Measurements from ENCODE around the gene IWS1.
"Not testable (repeated sequence)": the region's sequence is repeated elsewhere in the genome, so short reads cannot be mapped to it uniquely, and the experiment has no call there.

IWS1 gene

GRCh38 chr2:127527001-127527804, 914 bp upstream of the IWS1 start:
- peak; percentile 68 for DNase-seq

DNA sequence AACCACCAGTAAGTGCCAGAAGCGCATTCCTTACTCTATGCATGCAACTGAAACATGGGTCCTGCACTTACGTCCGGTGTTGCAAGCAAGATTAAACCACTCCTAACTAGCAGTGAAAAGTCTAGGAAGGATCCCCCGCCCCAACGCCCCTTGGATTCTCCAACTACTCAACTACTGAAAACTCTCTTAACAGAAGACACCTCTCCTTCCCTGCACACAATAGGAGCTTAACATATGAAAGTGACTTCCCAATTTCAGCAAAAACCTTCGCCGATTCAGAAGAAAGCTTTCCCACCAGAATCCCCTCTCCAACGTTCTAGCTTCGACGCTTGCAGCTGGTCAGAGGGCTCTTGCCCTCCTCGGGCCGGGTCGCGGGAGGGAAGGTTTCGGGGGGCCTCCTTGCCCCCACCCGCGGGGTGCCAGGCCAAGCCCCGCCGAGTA, 578 bp downstream of the IWS1 start:
- peak; percentile 53 for DNase-seq

GRCh38 chr2:127524198-127524834, 2.0 kb downstream of the IWS1 start:
- not testable (repeated sequence) for DNase-seq

GRCh38 chr2:127523269-127523939, 2.9 kb downstream of the IWS1 start:
- DNase-seq, result no peak

GRCh38 chr2:127520424-127520823, 5.9 kb downstream of the IWS1 start:
- DNase-seq, result no peak

GRCh38 chr2:127517465-127517864, 8.8 kb downstream of the IWS1 start:
- no peak for DNase-seq

GRCh38 chr2:127516041-127516762, 10.1 kb downstream of the IWS1 start:
- DNase-seq, result no peak

GRCh38 chr2:127515383-127515915, 10.8 kb downstream of the IWS1 start:
- DNase-seq, result no peak

DNA sequence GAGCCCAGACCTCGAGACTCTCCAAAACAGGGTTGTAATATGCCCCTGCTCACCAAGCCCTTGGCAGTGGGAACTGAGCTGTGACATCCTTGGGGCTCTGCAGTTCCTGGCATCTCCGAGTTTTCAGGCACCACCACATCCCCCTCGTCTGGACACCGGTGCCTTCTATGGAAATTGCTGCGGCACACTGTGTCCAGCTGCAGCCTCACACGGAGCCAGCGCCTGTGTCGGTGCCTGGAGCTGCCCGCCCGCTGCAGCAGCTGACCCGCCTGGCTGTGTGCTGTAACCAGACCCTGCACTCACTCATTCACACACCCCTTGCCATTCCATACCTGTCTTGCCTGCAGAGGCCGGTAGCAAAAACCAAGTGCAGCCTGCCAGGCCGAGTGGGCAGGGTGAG, 11.8 kb downstream of the IWS1 start:
- DNase-seq, result no peak

DNA sequence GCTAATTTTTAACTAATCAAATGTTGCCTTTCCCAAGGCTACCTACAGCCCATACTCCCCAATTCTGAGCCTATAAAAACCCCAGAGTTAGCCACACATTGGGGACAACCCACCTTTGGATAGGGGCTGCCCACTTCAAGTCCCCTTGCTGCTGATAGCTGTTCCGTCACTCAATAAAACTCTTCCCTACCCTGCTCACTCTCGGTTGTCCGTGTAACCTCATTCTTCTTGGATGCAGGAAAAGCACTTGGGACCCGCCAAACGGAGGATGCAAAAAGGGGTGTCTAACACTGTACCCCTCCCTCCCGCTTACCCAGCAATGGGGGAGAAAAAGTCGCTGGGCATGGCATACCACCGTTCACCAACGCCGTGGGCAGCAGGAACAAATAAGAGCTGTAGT, 12.2 kb downstream of the IWS1 start:
- DNase-seq, result no peak

DNA sequence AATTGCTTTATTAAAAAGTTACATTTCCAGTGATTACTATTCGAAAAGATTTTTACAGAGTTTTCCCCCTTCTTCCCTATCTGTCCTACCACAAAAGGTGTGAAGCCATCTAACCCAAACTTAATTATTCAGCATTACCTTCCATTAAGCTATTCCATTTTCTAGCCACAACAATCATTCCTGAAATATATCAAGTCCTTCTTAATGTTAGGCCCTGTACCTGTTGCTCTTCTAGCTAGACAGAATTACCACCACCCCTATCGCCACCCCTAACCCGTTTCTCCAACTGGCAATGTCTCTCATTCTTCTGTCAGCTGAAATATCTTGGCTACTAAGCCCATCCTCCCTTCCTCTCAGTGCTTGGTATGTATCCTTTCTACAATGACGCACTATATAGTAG, 13.9 kb downstream of the IWS1 start:
- DNase-seq, result no peak

DNA sequence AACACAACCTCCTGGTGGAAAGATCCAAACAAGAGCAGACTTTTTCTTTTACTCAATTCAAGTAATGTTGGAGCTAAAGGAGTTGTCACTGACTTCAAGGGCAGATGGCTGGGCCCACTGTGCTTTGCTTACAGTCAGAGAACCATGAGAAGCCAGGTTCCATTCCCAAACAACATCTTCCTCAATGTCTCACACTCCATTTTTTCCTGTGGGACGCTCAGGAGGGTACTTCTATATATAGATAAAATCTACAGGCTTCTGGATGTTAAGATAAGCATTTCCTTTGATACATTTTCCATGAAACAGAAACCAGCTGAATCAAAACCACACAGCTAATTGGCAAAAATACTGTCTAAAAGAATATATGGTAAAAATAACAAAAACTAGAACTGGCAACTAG, 14.4 kb downstream of the IWS1 start:
- no peak for DNase-seq

DNA sequence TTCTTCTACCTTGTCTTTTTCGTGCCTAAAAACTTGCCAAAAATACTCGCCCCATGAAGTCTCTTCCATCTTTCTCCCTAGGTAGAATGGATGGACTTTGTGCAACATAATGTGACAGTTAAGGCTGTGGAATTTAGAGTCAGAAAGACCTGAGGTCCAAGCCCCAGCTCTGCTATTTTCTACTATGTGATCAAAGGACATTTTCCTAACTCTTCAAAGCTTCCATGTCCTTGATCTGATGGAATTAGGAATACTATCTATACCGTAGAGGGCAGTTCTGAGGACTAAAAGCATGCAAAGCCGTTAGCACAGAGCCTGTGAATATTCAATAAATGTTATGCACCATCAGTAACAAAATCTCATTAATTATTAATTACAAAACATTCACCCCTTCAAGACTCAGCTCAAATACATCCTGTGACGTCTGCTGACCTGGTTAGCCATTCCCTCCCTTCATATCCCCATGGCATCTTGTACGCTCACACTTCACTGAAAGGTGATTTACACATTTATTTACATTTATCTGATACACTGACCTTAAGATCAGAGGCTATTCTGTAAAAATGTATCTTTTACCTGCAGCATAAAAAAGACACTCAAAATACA, 15.1 kb downstream of the IWS1 start:
- no peak for DNase-seq

GRCh38 chr2:127510073-127510472, 16.2 kb downstream of the IWS1 start:
- DNase-seq, result no peak

GRCh38 chr2:127508631-127509034, 17.7 kb downstream of the IWS1 start:
- DNase-seq, result peak; percentile 62

DNA sequence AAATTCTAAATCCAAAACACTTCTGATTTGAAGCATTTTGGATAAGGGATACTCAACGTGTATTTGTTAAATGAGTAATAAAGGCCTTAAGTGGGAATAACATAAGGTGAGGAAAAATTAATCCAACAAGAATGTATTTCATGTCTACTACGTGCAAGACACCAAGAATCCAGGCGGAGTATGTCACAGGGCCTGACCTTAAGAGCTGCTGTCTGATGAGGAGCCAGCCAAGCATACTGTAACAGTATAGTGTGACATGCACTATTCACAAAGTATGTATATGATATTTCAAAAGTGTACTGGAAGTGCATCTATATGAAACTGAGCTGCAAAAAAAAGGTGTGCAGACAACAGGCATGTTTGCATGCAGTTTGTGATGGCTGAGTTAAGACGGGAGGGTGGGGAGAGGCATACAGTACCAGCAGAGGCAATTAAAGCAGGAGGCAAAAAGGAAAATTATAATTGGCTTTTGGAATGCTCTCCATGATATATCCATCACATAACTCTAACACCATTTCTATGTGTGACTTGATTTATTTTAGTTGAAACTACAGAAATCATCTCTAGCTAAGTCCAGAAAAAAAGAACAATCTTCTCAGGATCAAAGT, 18.2 kb downstream of the IWS1 start:
- no peak for DNase-seq

- no peak for DNase-seq
Observed at GRCh38 chr2:127506510-127506909, 19.8 kb downstream of the IWS1 start.

DNA sequence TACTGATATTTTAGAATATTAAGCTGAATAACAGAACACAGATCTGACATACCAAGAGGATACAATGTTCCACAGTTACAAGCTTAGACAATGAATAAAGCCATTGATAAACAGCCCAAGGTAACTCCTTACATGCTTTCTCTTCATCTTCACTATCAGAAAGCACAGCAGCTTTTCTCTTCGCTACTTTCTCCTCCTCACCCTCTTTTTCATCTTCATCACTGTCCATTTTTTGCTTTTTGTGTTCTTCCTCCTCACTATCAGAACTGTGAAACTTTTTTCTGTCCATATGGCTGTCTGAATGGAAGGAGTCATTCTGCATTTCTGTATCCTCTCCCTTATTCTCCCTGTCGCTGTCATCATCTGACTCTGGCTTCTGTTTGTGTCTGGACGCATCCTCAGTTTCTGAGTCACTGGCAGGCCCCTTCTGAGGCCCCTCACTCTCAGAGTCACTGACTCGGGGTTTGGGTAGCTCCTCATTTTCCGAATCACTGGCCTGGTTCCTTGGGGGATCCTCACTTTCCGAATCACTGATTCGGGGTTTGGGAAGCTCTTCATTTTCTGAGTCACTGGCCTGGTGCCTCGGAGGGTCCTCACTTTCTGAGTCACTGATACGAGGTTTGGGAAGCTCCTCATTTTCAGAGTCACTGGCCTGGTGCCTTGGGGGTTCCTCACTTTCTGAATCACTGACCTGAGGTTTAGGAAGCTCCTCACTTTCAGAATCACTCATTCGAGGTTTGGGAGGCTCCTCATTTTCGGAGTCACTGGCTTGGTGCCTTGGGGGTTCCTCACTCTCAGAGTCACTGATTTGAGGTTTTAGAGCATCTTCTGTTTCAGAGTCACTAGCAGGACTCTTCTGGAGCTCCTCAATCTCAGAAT, 21.5 kb downstream of the IWS1 start:
- no peak for DNase-seq

GRCh38 chr2:127503491-127503890, 22.8 kb downstream of the IWS1 start:
- no peak for DNase-seq

GRCh38 chr2:127498386-127498785, 27.9 kb downstream of the IWS1 start:
- DNase-seq, result no peak

DNA sequence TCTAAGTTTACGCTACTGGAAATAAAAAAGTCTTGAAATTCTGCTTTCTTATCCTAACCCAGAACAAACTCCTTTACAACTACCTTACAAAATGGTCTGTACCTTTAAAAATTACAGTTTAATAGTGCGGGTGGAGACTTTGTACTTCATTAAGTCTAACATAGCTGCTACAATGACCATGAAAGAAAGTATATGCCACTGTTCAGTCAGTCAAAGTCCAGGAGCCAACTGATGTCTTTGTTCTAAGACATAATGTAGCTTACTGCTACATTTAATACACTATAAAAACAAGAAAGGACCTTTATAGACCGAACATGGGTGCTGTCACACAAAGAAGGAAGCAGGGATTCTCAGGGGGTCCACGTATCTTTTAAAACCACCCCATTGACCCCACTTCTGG, 36.0 kb downstream of the IWS1 start:
- DNase-seq, result no peak
